Duodenal mucosa (tissue), 2 donors: Measurements from ENCODE around the gene BEST1.

Source experiments
- H3K27ac ChIP-seq: one replicate; pipeline ENCODE4 v1.7.0; 2013; ENCODE audit warnings: low read depth, low read length
- H3K27me3 ChIP-seq, 2 donors: one replicate each; pipeline ENCODE4 v1.7.0; 2013; ENCODE audit warnings: low read length in 2 of 2, control low read depth in 1 of 2; ENCODE audit not compliant: insufficient read depth in 2 of 2, control insufficient read depth in 1 of 2
- H3K36me3 ChIP-seq, 2 donors: one replicate each; pipeline ENCODE4 v1.7.0; 2013; ENCODE audit warnings: low read length in 2 of 2, control low read depth in 1 of 2; ENCODE audit not compliant: insufficient read depth in 2 of 2, control insufficient read depth in 1 of 2
- H3K4me1 ChIP-seq, 2 donors: one replicate each; pipeline ENCODE4 v1.7.0; 2013; ENCODE audit warnings: low read length in 2 of 2, control low read depth in 1 of 2; ENCODE audit not compliant: insufficient read depth in 2 of 2, control insufficient read depth in 1 of 2
- H3K4me3 ChIP-seq, 2 donors: one replicate each; pipeline ENCODE4 v1.7.0; 2013; ENCODE audit warnings: low read length in 2 of 2, low read depth in 1 of 2
- H3K9ac ChIP-seq, 2 donors: one replicate each; pipeline ENCODE4 v1.7.0; 2013; ENCODE audit warnings: low read length in 2 of 2, low read depth in 1 of 2
- H3K9me3 ChIP-seq, 2 donors: one replicate each; pipeline ENCODE4 v1.7.0; 2013; ENCODE audit warnings: low read length in 2 of 2, control low read depth in 1 of 2; ENCODE audit not compliant: control insufficient read depth in 1 of 2

Gene BEST1

DNA sequence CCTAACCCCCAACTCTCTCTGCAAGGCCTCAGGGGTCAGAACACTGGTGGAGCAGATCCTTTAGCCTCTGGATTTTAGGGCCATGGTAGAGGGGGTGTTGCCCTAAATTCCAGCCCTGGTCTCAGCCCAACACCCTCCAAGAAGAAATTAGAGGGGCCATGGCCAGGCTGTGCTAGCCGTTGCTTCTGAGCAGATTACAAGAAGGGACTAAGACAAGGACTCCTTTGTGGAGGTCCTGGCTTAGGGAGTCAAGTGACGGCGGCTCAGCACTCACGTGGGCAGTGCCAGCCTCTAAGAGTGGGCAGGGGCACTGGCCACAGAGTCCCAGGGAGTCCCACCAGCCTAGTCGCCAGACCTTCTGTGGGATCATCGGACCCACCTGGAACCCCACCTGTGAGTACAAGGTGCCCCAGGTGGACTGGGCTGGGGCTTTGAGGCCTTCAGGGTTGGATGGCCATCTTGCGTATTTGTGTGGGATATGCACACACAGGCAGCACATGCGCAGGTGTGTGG is at the start of gene BEST1:
Gene BEST1, plus strand, starts transcription at position 317 of the 513 bp plus-strand sequence. CDS start 1,456 bp downstream, outside the sequence.
- Histone ChIP-seq H3K27me3 (peaks cover 0 to 4% of the 10 kb centered on the region in 2 donors), H3K9me3 (no peaks in the 10 kb centered on the region), H3K4me3 (no peak within 1 kb of the TSS), H3K4me1 (peaks cover 0 to 10% of the 10 kb centered on the region in 2 donors), H3K9ac (peak within 1 kb of the TSS in 1 of 2 donors; percentile 43), H3K27ac (peak within 1 kb of the TSS; percentile 32), H3K36me3 (no peaks in the 10 kb centered on the region)

DNA sequence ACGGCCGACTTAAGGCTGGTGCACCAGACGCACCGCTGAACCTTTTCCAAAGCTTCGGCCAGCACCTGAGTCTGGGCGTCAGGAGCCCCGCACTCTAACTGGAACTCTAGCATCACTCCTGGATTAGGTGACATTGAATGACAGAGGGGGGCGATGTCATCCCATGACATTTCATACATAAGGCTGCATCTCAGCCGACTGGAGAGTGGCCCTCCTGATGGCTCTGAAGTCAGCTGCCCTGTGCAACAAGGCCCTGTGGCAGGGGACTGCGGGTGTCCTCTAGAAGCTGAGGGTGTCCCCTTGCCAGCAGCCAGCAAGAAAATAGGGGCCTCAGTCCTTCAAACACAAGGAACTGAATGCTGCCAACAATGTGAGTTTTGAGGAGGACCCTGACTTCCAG is 48.8 kb upstream of the BEST1 start:
- no peak overlapping the region for H3K27ac ChIP-seq
- no peaks in the 10 kb centered on the region for H3K9me3 ChIP-seq
- H3K27me3 ChIP-seq: no peaks in the 10 kb centered on the region
- H3K4me3 ChIP-seq: no peak overlapping the region
- no peaks in the 10 kb centered on the region for H3K36me3 ChIP-seq
- peaks cover 0 to 8% of the 10 kb centered on the region in 2 donors for H3K4me1 ChIP-seq
- no peak overlapping the region for H3K9ac ChIP-seq

DNA sequence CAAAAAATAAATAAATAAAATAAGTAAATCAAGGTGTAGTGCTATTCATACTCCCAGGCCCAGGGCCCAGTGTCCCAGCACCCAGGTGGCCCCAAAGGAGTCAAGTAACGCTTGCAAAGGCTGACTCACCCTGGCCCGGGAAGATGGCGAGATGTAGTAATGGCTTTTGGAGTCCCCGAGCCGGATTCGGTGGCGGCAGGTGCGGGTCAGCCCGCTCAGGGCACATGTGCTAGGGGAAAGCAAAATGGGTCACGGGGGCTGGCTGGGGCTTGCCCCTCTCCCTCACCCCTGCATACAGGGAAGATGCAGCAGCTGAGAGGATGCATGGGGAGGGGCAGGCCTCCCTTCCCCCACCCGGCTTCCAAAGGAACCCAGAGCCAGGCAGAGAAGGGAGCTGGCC is 47.8 kb upstream of the BEST1 start:
- H3K4me3 ChIP-seq: no peak overlapping the region
- no peak overlapping the region for H3K27ac ChIP-seq
- peaks cover 0 to 8% of the 10 kb centered on the region in 2 donors for H3K4me1 ChIP-seq
- H3K9me3 ChIP-seq: no peaks in the 10 kb centered on the region
- H3K9ac ChIP-seq: no peak overlapping the region
- no peaks in the 10 kb centered on the region for H3K36me3 ChIP-seq
- no peaks in the 10 kb centered on the region for H3K27me3 ChIP-seq

DNA sequence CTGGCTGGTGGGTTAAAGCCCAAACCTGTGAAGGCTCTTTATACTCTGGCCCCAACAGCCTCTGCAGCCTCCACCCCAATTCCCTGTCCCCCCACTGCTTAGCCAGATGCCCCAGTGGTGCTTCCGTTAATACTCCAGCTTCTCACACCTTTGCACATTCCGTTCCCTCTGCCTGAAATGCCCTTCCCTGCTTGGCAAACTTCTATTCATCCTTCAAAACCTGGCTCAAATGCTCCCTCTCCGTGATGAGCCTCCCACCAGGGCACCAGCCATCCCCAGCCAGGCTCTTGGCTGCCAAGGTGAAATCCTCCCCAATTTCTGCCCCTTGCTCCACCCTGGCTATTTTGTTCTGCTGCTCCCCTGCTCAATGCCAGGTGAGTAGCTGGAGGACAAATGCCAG is 46.3 kb upstream of the BEST1 start:
- no peaks in the 10 kb centered on the region for H3K9me3 ChIP-seq
- H3K4me3 ChIP-seq: no peak overlapping the region
- no peak overlapping the region for H3K27ac ChIP-seq
- H3K9ac ChIP-seq: peak overlapping the region in 1 of 2 donors; percentile 32
- no peaks in the 10 kb centered on the region for H3K36me3 ChIP-seq
- H3K4me1 ChIP-seq: peaks cover 0 to 9% of the 10 kb centered on the region in 2 donors
- H3K27me3 ChIP-seq: no peaks in the 10 kb centered on the region

DNA sequence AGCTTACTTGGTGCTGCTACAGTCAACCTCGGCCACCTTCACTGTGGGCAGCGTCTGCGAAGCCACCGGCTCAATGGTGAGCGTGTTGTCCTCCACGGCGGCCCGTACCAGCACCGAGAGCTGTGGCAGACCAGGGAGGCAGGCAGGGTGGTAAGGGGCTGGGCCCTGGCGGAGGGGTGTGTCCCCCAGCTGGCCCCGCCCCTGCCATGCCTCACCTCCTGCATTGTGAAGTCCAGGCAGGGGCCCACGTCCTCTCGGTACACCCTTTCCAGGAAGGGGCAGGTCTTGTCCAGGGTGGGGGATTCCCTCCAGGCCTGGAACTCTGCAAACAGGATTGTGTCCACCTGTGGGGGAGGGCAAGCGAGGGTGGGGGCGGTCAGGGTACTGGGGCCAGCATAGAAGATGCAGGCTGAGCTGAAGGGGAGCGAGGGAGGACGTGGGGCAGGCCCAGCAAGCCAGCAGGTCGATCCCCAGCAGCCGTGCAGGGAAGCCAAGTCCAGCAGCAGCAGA is 45.6 kb upstream of the BEST1 start:
- Histone ChIP-seq H3K27ac (no peak overlapping the region), H3K4me1 (peaks cover 0 to 9% of the 10 kb centered on the region in 2 donors), H3K36me3 (no peaks in the 10 kb centered on the region), H3K9me3 (no peaks in the 10 kb centered on the region), H3K9ac (peak overlapping the region in 1 of 2 donors; percentile 32), H3K4me3 (peak overlapping the region; percentile 51 to 52), H3K27me3 (no peaks in the 10 kb centered on the region)

DNA sequence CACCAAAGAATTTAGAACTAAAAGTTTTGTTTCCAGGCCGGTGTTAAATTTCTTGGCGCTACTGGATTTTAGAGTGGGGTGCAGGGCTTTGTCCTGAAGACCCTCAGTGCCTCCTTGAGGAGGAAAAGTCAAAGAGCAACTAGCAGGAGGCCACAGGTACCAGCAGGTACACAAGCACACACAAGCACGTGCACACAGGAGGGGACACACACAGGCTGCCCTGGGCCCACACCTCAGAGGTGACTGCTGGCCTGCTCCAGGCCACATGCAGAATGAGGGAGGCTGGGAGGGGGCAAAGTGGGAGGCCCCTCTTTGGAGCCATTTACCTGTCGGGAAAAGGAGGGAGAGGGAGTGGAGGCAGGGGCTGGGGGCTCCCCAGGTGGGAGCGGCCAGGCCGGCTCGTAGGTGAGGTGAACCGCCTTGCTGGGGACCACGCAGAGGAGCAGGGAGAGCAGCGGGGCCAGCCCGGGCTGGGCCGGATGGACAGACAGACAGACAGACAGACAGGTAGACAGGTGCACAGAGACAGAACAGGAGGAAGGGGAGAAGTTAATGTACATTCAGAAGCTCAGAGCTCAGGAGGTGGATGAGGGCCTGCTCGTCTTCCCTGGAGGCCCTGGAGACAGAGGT is 45.0 kb upstream of the BEST1 start:
- H3K27ac ChIP-seq: no peak overlapping the region
- no peak overlapping the region for H3K4me3 ChIP-seq
- H3K9me3 ChIP-seq: no peaks in the 10 kb centered on the region
- no peaks in the 10 kb centered on the region for H3K36me3 ChIP-seq
- H3K4me1 ChIP-seq: peaks cover 0 to 9% of the 10 kb centered on the region in 2 donors
- no peaks in the 10 kb centered on the region for H3K27me3 ChIP-seq
- H3K9ac ChIP-seq: no peak overlapping the region

DNA sequence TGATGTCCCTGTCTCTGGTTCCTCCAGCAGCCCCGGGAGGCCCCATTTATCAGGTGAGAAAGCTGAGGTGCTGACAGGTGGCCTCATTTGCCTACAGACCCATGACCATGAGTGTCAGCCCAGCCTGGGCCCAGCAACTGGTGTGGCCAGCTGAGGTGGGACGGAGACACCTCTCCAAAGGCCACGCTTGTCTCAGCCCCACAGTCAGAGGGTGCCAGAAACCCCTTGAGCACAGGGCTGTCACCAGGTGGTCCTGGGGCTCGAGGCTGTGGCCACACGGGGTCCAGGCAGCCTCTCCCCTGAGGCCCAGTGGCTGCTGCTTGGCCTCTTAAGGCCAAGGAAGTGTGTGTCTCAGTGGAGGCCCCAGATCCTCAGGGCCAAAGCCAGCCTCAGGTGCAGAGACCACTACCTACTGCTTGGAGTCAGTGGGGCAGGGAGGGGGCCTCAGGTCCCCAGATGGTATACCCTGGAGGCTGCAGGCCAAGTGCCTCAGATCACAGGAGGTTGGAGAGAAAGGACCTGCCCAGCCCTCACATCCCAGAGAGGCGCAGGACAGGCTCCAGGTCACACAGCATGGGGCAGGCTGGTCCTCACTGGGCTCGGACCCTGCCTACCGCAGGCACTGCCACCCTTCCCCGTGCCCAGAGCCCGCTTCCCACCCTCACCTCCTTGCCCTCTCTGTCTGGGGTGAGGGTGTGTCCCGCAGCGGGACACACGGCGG is 44.2 kb upstream of the BEST1 start:
- Histone ChIP-seq H3K27me3 (no peaks in the 10 kb centered on the region), H3K4me3 (no peak overlapping the region), H3K4me1 (peaks cover 0 to 9% of the 10 kb centered on the region in 2 donors), H3K36me3 (no peaks in the 10 kb centered on the region), H3K9ac (no peak overlapping the region), H3K27ac (no peak overlapping the region), H3K9me3 (no peaks in the 10 kb centered on the region)

DNA sequence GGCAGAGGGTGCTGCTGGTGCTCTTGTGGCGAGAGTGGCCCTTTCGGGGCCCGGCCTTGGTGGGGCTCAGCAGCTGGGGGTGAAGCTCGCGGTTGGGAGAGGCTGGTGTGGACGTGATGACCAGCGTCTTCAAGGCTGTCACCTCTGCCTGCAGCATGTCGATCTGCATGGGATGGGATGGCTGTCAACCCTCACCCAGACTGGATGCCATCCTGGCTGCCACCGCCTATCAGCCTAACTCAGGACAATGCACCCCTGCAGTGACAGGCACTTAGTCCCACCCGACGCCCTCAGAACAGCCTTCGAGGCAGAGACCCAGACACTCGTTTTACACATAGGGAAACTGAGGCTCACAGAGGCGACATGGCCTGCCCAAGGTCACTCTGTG is 43.6 kb upstream of the BEST1 start:
- no peaks in the 10 kb centered on the region for H3K27me3 ChIP-seq
- no peak overlapping the region for H3K27ac ChIP-seq
- no peaks in the 10 kb centered on the region for H3K36me3 ChIP-seq
- no peaks in the 10 kb centered on the region for H3K9me3 ChIP-seq
- peaks cover 0 to 11% of the 10 kb centered on the region in 2 donors for H3K4me1 ChIP-seq
- no peak overlapping the region for H3K9ac ChIP-seq
- H3K4me3 ChIP-seq: no peak overlapping the region

DNA sequence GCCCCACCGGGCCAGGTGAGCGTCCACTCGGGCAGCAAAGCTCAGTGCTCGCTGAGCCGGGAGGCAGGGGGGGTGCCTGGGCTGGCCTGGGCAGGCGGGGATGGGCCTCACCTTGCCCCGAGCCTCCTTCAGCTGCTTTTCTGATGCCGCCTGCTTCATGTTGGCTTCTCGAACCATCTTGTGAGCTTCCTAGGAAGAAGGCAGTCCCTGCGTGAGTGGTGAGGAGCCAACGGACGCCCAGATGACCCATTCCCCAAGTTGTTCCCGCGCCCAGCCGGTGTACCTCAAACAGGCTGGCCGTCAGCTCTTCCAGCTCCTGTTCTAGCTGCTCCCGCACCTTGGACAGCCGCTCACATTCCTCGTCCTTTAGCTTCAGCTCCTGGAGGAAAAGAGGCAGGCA is 42.9 kb upstream of the BEST1 start:
- no peak overlapping the region for H3K9ac ChIP-seq
- no peak overlapping the region for H3K4me3 ChIP-seq
- no peak overlapping the region for H3K27ac ChIP-seq
- H3K36me3 ChIP-seq: no peaks in the 10 kb centered on the region
- H3K27me3 ChIP-seq: no peaks in the 10 kb centered on the region
- no peaks in the 10 kb centered on the region for H3K9me3 ChIP-seq
- H3K4me1 ChIP-seq: peaks cover 0 to 13% of the 10 kb centered on the region in 2 donors
